Astrocyte (in vitro differentiated cells and primary cell): ENCODE results near the gene POLD3.

Experiments used
- CTCF ChIP-seq: IDR thresholded peaks from 2 replicates; pipeline ENCODE4 v1.5.1; 2011; ENCODE audit warnings: low read depth, mild to moderate bottlenecking, inconsistent platforms, low read length, moderate library complexity; ENCODE audit not compliant: insufficient read depth
- EZH2 ChIP-seq: IDR thresholded peaks from 2 replicates; pipeline ENCODE4 v1.6.1; 2012; ENCODE audit warnings: mild to moderate bottlenecking, low read length, inconsistent platforms; ENCODE audit not compliant: insufficient read depth

- no peak for TF ChIP-seq EZH2
- TF ChIP-seq CTCF = no peak
These were observed 37.7 kb downstream of the POLD3 start for GRCh38 chr11:74630043-74630442.
